Measurements from ENCODE around the gene VPS39.

DNA sequence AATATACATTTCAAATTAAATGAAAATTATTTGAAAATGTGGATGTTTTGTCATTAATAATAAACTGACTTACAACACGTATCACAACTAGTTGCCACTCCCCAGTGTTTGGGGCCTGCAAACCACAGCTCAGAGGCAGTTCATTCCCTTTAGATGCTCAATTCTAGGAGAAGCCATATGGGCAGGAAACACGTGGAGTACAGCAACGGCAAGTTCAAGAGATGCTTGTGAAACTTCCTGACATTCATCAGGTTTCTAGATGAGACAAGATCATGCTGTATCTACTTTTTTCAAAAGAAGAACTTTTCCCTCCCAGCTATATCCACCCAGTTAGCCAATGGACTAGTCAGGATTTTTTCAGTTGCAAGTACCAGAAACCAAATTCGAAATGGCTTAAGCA is 96.2 kb downstream of the VPS39 start:
- TF ChIP-seq, protein P1, sequence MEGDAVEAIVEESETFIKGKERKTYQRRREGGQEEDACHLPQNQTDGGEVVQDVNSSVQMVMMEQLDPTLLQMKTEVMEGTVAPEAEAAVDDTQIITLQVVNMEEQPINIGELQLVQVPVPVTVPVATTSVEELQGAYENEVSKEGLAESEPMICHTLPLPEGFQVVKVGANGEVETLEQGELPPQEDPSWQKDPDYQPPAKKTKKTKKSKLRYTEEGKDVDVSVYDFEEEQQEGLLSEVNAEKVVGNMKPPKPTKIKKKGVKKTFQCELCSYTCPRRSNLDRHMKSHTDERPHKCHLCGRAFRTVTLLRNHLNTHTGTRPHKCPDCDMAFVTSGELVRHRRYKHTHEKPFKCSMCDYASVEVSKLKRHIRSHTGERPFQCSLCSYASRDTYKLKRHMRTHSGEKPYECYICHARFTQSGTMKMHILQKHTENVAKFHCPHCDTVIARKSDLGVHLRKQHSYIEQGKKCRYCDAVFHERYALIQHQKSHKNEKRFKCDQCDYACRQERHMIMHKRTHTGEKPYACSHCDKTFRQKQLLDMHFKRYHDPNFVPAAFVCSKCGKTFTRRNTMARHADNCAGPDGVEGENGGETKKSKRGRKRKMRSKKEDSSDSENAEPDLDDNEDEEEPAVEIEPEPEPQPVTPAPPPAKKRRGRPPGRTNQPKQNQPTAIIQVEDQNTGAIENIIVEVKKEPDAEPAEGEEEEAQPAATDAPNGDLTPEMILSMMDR (conservative IDR thresholded peaks at IDR 0.05 in 1 of 2, IDR thresholded peaks at IDR 0.05 in 1 of 2; ENCODE audit: extremely low read depth in 1 of 2, insufficient read depth in 1 of 2, low read depth in 1 of 2, low read length in 2 of 2), result no peak
- no peak for TF ChIP-seq EZH2 (IDR thresholded peaks at IDR 0.05; ENCODE audit: borderline replicate concordance, low read length)
